ENCODE data around the gene SLC2A11.

DNA sequence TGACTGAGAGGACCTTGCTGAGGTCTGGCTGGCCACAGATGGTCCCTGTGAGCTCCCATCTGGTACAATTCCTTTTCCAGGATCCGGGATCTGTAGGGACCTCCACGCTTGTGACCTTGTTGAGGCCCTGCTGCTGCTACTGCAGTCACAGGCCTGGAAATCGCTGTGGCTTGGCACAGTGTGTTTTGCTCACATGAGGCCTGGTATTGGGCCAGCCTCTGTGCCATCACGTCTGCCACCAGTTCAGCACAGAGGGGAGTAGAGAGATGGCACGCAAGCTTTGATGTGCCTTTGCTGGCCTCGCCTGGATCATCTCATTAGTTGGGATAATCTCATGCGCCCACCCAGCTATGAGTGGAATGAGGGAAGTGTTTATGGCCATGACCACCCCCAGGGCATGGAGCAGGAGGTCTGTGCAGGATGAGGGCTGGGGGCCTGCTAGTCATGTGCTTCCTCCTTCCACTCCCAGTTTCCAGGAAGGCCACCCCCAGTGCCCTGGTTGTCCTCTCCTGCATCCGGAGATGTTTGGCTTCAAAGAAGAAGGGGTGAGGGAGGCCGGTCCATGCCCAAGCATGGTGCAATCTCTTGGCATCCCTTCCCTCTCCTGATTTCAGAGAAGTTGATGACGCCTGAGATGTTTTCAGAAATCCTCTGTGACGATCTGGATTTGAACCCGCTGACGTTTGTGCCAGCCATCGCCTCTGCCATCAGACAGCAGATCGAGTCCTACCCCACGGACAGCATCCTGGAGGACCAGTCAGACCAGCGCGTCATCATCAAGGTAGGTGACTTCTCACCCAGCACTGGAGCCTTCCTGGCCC lies 41.3 kb upstream of the SLC2A11 start:
- TF ChIP-seq POLR2A (IDR thresholded peaks at IDR 0.05; ENCODE audit: borderline replicate concordance, extremely low read depth, insufficient read depth, insufficient read length): no peak
- no peak for TF ChIP-seq YY1 (IDR thresholded peaks at IDR 0.05; ENCODE audit: extremely low read depth, insufficient replicate concordance, low read depth, low read length)
- TF ChIP-seq ZNF274 (IDR thresholded peaks at IDR 0.05; ENCODE audit: low read depth, low read length): no peak
- TF ChIP-seq RAD21 (IDR thresholded peaks at IDR 0.05; ENCODE audit: low read depth): no peak
- no peak; the same call in 1 of the 2 replicates for TF ChIP-seq ZFX (IDR thresholded peaks at IDR 0.05)
- TF ChIP-seq, protein P1, sequence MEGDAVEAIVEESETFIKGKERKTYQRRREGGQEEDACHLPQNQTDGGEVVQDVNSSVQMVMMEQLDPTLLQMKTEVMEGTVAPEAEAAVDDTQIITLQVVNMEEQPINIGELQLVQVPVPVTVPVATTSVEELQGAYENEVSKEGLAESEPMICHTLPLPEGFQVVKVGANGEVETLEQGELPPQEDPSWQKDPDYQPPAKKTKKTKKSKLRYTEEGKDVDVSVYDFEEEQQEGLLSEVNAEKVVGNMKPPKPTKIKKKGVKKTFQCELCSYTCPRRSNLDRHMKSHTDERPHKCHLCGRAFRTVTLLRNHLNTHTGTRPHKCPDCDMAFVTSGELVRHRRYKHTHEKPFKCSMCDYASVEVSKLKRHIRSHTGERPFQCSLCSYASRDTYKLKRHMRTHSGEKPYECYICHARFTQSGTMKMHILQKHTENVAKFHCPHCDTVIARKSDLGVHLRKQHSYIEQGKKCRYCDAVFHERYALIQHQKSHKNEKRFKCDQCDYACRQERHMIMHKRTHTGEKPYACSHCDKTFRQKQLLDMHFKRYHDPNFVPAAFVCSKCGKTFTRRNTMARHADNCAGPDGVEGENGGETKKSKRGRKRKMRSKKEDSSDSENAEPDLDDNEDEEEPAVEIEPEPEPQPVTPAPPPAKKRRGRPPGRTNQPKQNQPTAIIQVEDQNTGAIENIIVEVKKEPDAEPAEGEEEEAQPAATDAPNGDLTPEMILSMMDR (IDR thresholded peaks at IDR 0.05 in 2 of 3, conservative IDR thresholded peaks at IDR 0.05 in 1 of 3; ENCODE audit: borderline replicate concordance in 1 of 3, insufficient read depth in 1 of 3, low read depth in 2 of 3, low read length in 2 of 3): no peak
